ES-I3 (cell line): ENCODE results near the gene ZNF777.

Source experiments
- H3K36me3 ChIP-seq: 2 replicates; pipeline ENCODE4 v1.6.1; 2013; ENCODE audit warnings: mild to moderate bottlenecking, low read length, control low read depth, moderate library complexity; ENCODE audit not compliant: insufficient read depth
- H3K4me1 ChIP-seq: 2 replicates; pipeline ENCODE4 v1.6.1; 2013; ENCODE audit warnings: mild to moderate bottlenecking, control low read depth, low read length; ENCODE audit not compliant: insufficient read depth
- H3K9ac ChIP-seq: 2 replicates; pipeline ENCODE4 v1.6.1; 2013; ENCODE audit warnings: low read depth, mild to moderate bottlenecking, low read length, moderate library complexity
- H3K9me3 ChIP-seq: 2 replicates; pipeline ENCODE4 v1.6.1; 2013; ENCODE audit warnings: mild to moderate bottlenecking, low read length, moderate library complexity; ENCODE audit not compliant: control insufficient read depth, insufficient read depth

The ZNF777 gene

GRCh38 chr7:149468208-149468607, 7.3 kb upstream of the ZNF777 start:
- peaks cover 4% of the 10 kb centered on the region for H3K9me3 ChIP-seq
- no peak overlapping the region for H3K9ac ChIP-seq
- H3K4me1 ChIP-seq: no peaks in the 10 kb centered on the region
- no peaks in the 10 kb centered on the region for H3K36me3 ChIP-seq

GRCh38 chr7:149467321-149467859, 6.5 kb upstream of the ZNF777 start:
- Histone ChIP-seq H3K9me3 (peaks cover 4% of the 10 kb centered on the region), H3K36me3 (no peaks in the 10 kb centered on the region), H3K4me1 (no peaks in the 10 kb centered on the region), H3K9ac (no peak overlapping the region)

- Histone ChIP-seq H3K9ac (no peak overlapping the region), H3K36me3 (no peaks in the 10 kb centered on the region), H3K4me1 (no peaks in the 10 kb centered on the region), H3K9me3 (peaks cover 4% of the 10 kb centered on the region)
Observed at GRCh38 chr7:149466364-149466763, 5.5 kb upstream of the ZNF777 start.

- no peaks in the 10 kb centered on the region for H3K36me3 ChIP-seq
- H3K4me1 ChIP-seq: no peaks in the 10 kb centered on the region
- peaks cover 4% of the 10 kb centered on the region for H3K9me3 ChIP-seq
- H3K9ac ChIP-seq: no peak overlapping the region
Observed at GRCh38 chr7:149463500-149464161, 2.8 kb upstream of the ZNF777 start.

- no peaks in the 10 kb centered on the region for H3K36me3 ChIP-seq
- no peaks in the 10 kb centered on the region for H3K4me1 ChIP-seq
- no peaks in the 10 kb centered on the region; the same call in 1 of the 2 replicates for H3K9me3 ChIP-seq
- H3K9ac ChIP-seq: no peak overlapping the region
Observed at GRCh38 chr7:149462101-149462520, 1.2 kb upstream of the ZNF777 start.

- H3K36me3 ChIP-seq: no peaks in the 10 kb centered on the region
- H3K4me1 ChIP-seq: no peaks in the 10 kb centered on the region
- H3K9ac ChIP-seq: peak overlapping the region; percentile 87; the same call in 1 of the 2 replicates
- H3K9me3 ChIP-seq: no peaks in the 10 kb centered on the region
Observed at GRCh38 chr7:149459540-149460452, 1.1 kb downstream of the ZNF777 start.

- no peaks in the 10 kb centered on the region for H3K4me1 ChIP-seq
- H3K9ac ChIP-seq: peak overlapping the region; percentile 45; the same call in 1 of the 2 replicates
Observed at GRCh38 chr7:149459201-149459539, 1.7 kb downstream of the ZNF777 start.

GRCh38 chr7:149458235-149458634, 2.6 kb downstream of the ZNF777 start:
- Histone ChIP-seq H3K4me1 (no peaks in the 10 kb centered on the region), H3K9ac (no peak overlapping the region), H3K9me3 (no peaks in the 10 kb centered on the region), H3K36me3 (no peaks in the 10 kb centered on the region)

More at GRCh38 chr7:149459201-149459539, 1.7 kb downstream of the ZNF777 start:
- H3K36me3 ChIP-seq: no peaks in the 10 kb centered on the region
- no peaks in the 10 kb centered on the region for H3K9me3 ChIP-seq

GRCh38 chr7:149457766-149458165, 3.1 kb downstream of the ZNF777 start:
- Histone ChIP-seq H3K36me3 (no peaks in the 10 kb centered on the region), H3K9me3 (no peaks in the 10 kb centered on the region), H3K4me1 (no peaks in the 10 kb centered on the region), H3K9ac (no peak overlapping the region)

GRCh38 chr7:149456506-149457421, 4.1 kb downstream of the ZNF777 start:
- Histone ChIP-seq H3K36me3 (no peaks in the 10 kb centered on the region), H3K9me3 (no peaks in the 10 kb centered on the region), H3K9ac (no peak overlapping the region)

GRCh38 chr7:149455175-149455950, 5.5 kb downstream of the ZNF777 start:
- no peak overlapping the region for H3K9ac ChIP-seq
- no peaks in the 10 kb centered on the region for H3K9me3 ChIP-seq
- H3K4me1 ChIP-seq: no peaks in the 10 kb centered on the region
- H3K36me3 ChIP-seq: no peaks in the 10 kb centered on the region

More at GRCh38 chr7:149456506-149457421, 4.1 kb downstream of the ZNF777 start:
- no peaks in the 10 kb centered on the region for H3K4me1 ChIP-seq

GRCh38 chr7:149454750-149455149, 6.1 kb downstream of the ZNF777 start:
- peaks cover 3% of the 10 kb centered on the region; the same call in 1 of the 2 replicates for H3K36me3 ChIP-seq
- no peak overlapping the region for H3K9ac ChIP-seq
- H3K9me3 ChIP-seq: no peaks in the 10 kb centered on the region
- H3K4me1 ChIP-seq: no peaks in the 10 kb centered on the region

- Histone ChIP-seq H3K9me3 (no peaks in the 10 kb centered on the region), H3K36me3 (peaks cover 4% of the 10 kb centered on the region; the same call in 1 of the 2 replicates), H3K4me1 (no peaks in the 10 kb centered on the region), H3K9ac (no peak overlapping the region)
Observed at GRCh38 chr7:149454006-149454405, 6.9 kb downstream of the ZNF777 start.
